Prostate gland (tissue), 2 donors: ENCODE data around the gene C19orf85. TPM values are rescaled to one million over a fixed set of nuclear protein-coding genes. Genes with fewer than 3 reads are reported as not detected.
"Not testable (repeated sequence)": the region's sequence is repeated elsewhere in the genome, so short reads cannot be mapped to it uniquely, and the experiment has no call there.

Experiments used
- DNase-seq: peaks from one replicate; pipeline ENCODE4 v3.0.0-alpha.2; 2019; ENCODE audit warnings: low spot score
- H3K27ac ChIP-seq, 2 donors: fragments of 200-600 bp; sonication (generic); 2 replicates each; pipeline ENCODE4 v1.5.1; 2017 to 2019
- H3K27me3 ChIP-seq: fragments of 200-600 bp; sonication (generic); replicated peaks from 2 replicates; pipeline ENCODE4 v1.5.1; 2019; ENCODE audit not compliant: insufficient read depth
- H3K36me3 ChIP-seq, 2 donors: fragments of 200-600 bp; sonication (generic); 1 replicate in 1 of 2; 2 replicates in 1 of 2; pipeline versions ENCODE4 v1.5.1 to v1.8.1; 2017 to 2019
- H3K4me1 ChIP-seq: fragments of 200-600 bp; sonication (generic); replicated peaks from 2 replicates; pipeline ENCODE4 v1.5.1; 2019
- H3K4me3 ChIP-seq, 2 donors: fragments of 200-600 bp; sonication (generic); 2 replicates each; pipeline ENCODE4 v1.5.1; 2017 to 2019
- H3K9me3 ChIP-seq: fragments of 200-600 bp; sonication (generic); 2 replicates; pipeline ENCODE4 v1.5.1; 2017
- POLR2A ChIP-seq: fragments of 450-650 bp; IDR thresholded peaks from one replicate; pipeline ENCODE4 v1.6.1; 2016; ENCODE audit warnings: antibody characterized with exemption, mild to moderate bottlenecking
- POLR2AphosphoS5 ChIP-seq: sonication (generic); formaldehyde crosslinking; IDR thresholded peaks from one replicate; pipeline ENCODE4 v1.6.1; 2017; ENCODE audit warnings: antibody characterized with exemption
- WGBS: methylation state at CpG from one replicate; pipeline ENCODE4 v1.1.5; 2018; 5-methylcytosine and 5-hydroxymethylcytosine counted together
- intact Hi-C: fragments of 100-400 bp; cut with DNase I; formaldehyde crosslinking; loops from one replicate; pipeline ENCODE4 v1.14.2; 2022
- total RNA-seq, 2 donors: library from RNA; depleted of rRNA; stranded (reverse); fragments of >200 nt; gene quantifications; one replicate each; pipeline ENCODE4 v1.1.0, GENCODE V29; 2016
- TF ChIP-seq, protein P1 (sequence below), 4 experiments: fragments of 200-600 bp in 2 of 4; fragments of 450-650 bp in 2 of 4; sonication (generic) in 2 of 4; IDR thresholded peaks; 1 replicate in 3 of 4; 2 replicates in 1 of 4; pipeline ENCODE4 v1.5.1; 2016 to 2019; ENCODE audit warnings: antibody characterized with exemption in 4 of 4, mild to moderate bottlenecking in 2 of 4, moderate library complexity in 2 of 4

C19orf85 gene
- total RNA-seq, 2 donors from 2014 or later, result not detected

DNA sequence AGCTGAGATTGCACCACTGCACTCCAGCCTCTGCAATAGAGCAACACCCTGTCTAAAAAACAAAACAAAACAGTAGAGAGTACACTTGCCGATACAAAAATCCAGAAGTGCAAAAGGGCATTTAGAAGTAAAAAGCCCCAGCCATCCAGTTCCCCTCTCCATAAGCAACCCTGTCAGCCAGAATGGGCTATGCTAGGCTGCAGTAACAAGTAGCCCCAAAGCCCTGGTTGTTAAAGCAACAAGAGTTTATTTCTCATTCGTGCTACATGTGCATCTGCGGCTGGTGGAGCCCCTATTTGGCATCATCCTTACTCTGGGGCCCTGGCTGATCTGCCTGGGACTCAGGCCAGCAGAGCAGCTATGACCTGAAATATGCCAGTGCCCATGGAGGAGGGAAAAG lies 40.0 kb downstream of the C19orf85 start:
- H3K27me3 ChIP-seq, result peaks cover 2% of the 10 kb centered on the region
- TF ChIP-seq, protein P1, sequence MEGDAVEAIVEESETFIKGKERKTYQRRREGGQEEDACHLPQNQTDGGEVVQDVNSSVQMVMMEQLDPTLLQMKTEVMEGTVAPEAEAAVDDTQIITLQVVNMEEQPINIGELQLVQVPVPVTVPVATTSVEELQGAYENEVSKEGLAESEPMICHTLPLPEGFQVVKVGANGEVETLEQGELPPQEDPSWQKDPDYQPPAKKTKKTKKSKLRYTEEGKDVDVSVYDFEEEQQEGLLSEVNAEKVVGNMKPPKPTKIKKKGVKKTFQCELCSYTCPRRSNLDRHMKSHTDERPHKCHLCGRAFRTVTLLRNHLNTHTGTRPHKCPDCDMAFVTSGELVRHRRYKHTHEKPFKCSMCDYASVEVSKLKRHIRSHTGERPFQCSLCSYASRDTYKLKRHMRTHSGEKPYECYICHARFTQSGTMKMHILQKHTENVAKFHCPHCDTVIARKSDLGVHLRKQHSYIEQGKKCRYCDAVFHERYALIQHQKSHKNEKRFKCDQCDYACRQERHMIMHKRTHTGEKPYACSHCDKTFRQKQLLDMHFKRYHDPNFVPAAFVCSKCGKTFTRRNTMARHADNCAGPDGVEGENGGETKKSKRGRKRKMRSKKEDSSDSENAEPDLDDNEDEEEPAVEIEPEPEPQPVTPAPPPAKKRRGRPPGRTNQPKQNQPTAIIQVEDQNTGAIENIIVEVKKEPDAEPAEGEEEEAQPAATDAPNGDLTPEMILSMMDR (IDR thresholded peaks at IDR 0.05), result no peak
- TF ChIP-seq POLR2AphosphoS5, result no peak
- no peak for TF ChIP-seq POLR2A
- H3K27ac ChIP-seq, result no peak overlapping the region
- no peaks in the 10 kb centered on the region for H3K4me1 ChIP-seq
- DNase-seq, result no peak
- no peak overlapping the region for H3K4me3 ChIP-seq
- intact Hi-C loops, result no loop called here
- H3K36me3 ChIP-seq, result no peaks in the 10 kb centered on the region
- WGBS, result 76% methylated on average over 3 of the region's 3 CpGs
- no peaks in the 10 kb centered on the region for H3K9me3 ChIP-seq

DNA sequence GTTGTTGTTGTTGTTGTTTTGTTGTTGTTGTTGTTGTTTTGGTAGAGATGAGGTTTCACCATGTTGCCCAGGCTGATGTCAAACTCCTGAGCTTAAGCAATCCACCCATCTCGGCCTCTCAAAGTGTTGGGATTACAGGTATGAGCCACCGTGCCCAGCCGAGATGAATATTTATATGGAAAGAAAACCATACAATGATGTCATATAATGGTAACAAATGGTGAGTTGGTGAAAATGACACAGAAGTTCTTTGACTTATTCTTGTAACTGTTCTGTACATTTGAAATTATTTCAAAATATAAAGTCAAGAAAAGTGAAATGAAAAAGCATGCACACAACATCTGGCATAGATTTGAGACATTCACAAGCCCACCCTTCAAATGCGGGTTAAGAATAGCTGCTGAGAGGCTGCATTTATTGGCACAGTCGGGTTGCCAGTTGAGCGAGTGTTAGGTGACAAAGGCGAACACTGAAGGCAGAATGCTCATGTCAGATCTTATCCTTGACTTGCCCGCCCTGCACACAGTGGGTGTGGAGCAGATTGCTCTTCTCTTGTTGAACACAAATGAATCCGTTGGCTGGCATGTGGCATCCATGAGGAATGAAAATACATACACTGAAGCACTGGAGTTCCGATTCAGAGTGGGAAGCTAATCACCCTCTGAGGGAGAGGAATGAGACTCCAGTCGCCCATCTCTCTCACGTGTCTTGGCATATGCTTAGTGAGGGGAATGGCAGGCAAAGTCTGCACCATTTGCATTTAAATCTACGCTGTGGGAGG lies 41.1 kb downstream of the C19orf85 start:
- H3K9me3 ChIP-seq, result no peaks in the 10 kb centered on the region
- WGBS, result 52% methylated on average over 13 of the region's 13 CpGs
- H3K36me3 ChIP-seq, result no peaks in the 10 kb centered on the region
- no peak overlapping the region for H3K4me3 ChIP-seq
- H3K4me1 ChIP-seq, result no peaks in the 10 kb centered on the region
- intact Hi-C loops, result no loop called here
- H3K27me3 ChIP-seq, result peaks cover 2% of the 10 kb centered on the region
- TF ChIP-seq POLR2AphosphoS5 (no peak), POLR2A (no peak)
- TF ChIP-seq, protein P1 (IDR thresholded peaks at IDR 0.05), result no peak
- no peak overlapping the region for H3K27ac ChIP-seq
- DNase-seq, result no peak

DNA sequence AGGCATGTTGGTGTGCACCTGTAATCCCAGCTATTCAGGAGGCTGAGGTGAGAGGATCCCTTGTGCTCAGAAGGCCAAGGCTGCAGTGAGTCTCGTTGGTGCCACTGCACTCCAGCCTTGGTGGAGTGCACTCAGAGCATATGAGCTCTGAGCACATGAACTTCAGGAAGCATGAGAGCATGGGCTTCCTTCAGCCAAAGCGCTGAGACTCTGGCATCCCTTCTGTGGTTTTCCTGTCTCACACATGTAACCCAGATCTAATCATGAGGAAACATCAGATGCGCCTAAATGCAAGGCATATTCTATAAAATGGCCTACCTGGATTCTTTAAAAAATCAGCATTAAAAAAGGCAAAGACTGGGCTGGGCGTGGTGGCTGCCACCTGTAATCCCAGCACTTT lies 43.3 kb downstream of the C19orf85 start:
- H3K27me3 ChIP-seq, H3K9me3 ChIP-seq, DNase-seq, H3K4me1 ChIP-seq, intact Hi-C loops, H3K27ac ChIP-seq, H3K4me3 ChIP-seq, H3K36me3 ChIP-seq: not testable (repeated sequence)
- 76% methylated on average over 4 of the region's 4 CpGs for WGBS

DNA sequence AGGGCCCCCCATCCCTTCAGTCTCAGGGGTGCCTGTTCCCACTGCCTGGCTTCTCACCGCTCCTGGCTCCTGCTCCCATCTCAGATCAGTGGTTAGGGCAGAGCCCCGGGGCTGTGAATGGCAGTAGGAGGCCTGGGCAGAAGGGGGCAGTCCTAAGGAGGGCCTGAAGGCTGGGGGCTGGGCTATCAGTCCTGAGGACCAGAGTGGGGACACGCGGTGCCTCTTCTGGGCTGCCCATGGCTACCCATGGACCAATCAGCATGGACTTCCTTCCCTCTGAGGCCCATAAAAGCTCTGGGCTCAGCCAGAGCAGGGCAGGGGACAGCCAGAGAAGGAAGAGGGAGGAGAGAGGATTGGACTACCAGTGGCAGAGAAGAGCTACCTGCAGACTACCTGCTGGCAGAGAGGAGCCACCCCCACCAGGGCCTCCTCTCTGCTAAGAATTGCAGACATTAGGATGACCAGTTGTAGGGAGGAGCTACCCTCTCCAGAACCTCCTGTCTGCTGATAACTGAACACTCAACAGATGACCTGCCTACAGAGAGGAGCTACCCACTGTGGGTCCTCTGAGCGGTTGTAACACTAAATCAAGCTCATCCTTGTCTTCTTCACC lies 44.8 kb downstream of the C19orf85 start:
- Histone ChIP-seq H3K27me3 (no peaks in the 10 kb centered on the region), H3K27ac (no peak overlapping the region), H3K4me3 (no peak overlapping the region), H3K4me1 (no peaks in the 10 kb centered on the region), H3K9me3 (no peaks in the 10 kb centered on the region), H3K36me3 (no peaks in the 10 kb centered on the region)
- TF ChIP-seq POLR2A (no peak), POLR2AphosphoS5 (no peak)
- TF ChIP-seq, protein P1 (IDR thresholded peaks at IDR 0.05), result no peak
- intact Hi-C loops, result loop anchor here (5.0 kb wide), 1 partner anchor 277 kb away; no protein-coding TSS in a partner anchor
- WGBS, result 58% methylated on average over 5 of the region's 5 CpGs
- DNase-seq, result no peak

DNA sequence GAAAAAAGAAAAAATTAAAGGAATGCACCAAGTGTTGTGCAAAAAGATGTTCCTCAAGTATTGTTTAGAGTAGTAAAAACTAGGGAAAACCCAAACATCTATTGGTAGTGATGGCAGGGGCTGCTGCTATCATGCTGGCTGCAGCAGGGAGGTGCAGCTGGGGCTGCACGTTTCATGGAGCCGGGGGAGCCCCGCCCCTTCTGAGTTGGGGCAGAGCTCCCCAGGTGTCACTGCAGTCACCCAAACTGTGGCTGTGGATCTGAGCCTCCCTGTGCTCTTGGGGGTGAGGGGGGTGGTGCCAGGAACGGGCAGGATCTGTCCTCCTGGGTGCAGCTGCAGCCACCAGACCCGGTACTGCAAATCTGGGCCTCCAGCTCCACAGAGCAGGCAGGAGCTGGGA lies 45.4 kb downstream of the C19orf85 start:
- no peaks in the 10 kb centered on the region for H3K36me3 ChIP-seq
- no peaks in the 10 kb centered on the region for H3K27me3 ChIP-seq
- H3K9me3 ChIP-seq, result no peaks in the 10 kb centered on the region
- no peaks in the 10 kb centered on the region for H3K4me1 ChIP-seq
- no peak for DNase-seq
- no peak overlapping the region for H3K27ac ChIP-seq
- TF ChIP-seq, protein P1 (IDR thresholded peaks at IDR 0.05), result no peak
- TF ChIP-seq POLR2AphosphoS5, result no peak
- no peak for TF ChIP-seq POLR2A
- intact Hi-C loops, result loop anchor here (5.0 kb wide), 1 partner anchor 277 kb away; no protein-coding TSS in a partner anchor
- WGBS, result 68% methylated on average over 5 of the region's 5 CpGs
- H3K4me3 ChIP-seq, result no peak overlapping the region
